Ectodermal cell (in vitro differentiated cells): ENCODE results near the gene WDR89. TPM values are rescaled to one million over a fixed set of nuclear protein-coding genes. Genes with fewer than 3 reads are reported as not detected.
A peak's percentile ranks its signal among the peaks of the same experiment; 100 is the strongest.

ENCODE experiments used
- H3K27ac ChIP-seq: 2 replicates; pipeline ENCODE4 v1.7.0; 2013; ENCODE audit warnings: mild to moderate bottlenecking, low read depth, low read length; ENCODE audit not compliant: insufficient read depth, poor library complexity, severe bottlenecking
- H3K27me3 ChIP-seq: 2 replicates; pipeline ENCODE4 v1.7.0; 2013; ENCODE audit warnings: mild to moderate bottlenecking, low read length; ENCODE audit not compliant: insufficient read depth, control insufficient read depth, poor library complexity, severe bottlenecking
- H3K36me3 ChIP-seq: one replicate; pipeline ENCODE4 v1.7.0; 2013; ENCODE audit warnings: low read length; ENCODE audit not compliant: control insufficient read depth, insufficient read depth
- H3K4me1 ChIP-seq: one replicate; pipeline ENCODE4 v1.7.0; 2013; ENCODE audit warnings: low read length; ENCODE audit not compliant: control insufficient read depth, insufficient read depth
- H3K4me3 ChIP-seq: 2 replicates; pipeline ENCODE4 v1.7.0; 2013; ENCODE audit warnings: low read depth, low read length, control low read depth; ENCODE audit not compliant: insufficient read depth
- H3K9me3 ChIP-seq: 2 replicates; pipeline ENCODE4 v1.7.0; 2013; ENCODE audit warnings: mild to moderate bottlenecking, low read length, moderate library complexity; ENCODE audit not compliant: control insufficient read depth
- WGBS, 2 experiments: methylation state at CpG; one replicate each; pipeline ENCODE4 v1.1.7; 2013; ENCODE audit warnings: missing lambda C conversion rate in 2 of 2; 5-methylcytosine and 5-hydroxymethylcytosine counted together
- polyA plus RNA-seq, 4 experiments: library from polyadenylated mRNA; stranded (reverse); fragments of 50-300 nt; gene quantifications; one replicate each; pipeline ENCODE4 v1.2.3, GENCODE V29; 2013

The WDR89 gene, protein sequence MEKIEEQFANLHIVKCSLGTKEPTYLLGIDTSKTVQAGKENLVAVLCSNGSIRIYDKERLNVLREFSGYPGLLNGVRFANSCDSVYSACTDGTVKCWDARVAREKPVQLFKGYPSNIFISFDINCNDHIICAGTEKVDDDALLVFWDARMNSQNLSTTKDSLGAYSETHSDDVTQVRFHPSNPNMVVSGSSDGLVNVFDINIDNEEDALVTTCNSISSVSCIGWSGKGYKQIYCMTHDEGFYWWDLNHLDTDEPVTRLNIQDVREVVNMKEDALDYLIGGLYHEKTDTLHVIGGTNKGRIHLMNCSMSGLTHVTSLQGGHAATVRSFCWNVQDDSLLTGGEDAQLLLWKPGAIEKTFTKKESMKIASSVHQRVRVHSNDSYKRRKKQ
- 25.8 TPM for polyA plus RNA-seq (2013, experiment 1 of 4)
- 23.3 TPM for polyA plus RNA-seq (2013, experiment 2 of 4)
- 17.0 TPM for polyA plus RNA-seq (2013, experiment 3 of 4)
- polyA plus RNA-seq (2013, experiment 4 of 4): 19.1 TPM

- peak within 1 kb of the TSS; percentile 46 for H3K4me3 ChIP-seq
- H3K27me3 ChIP-seq: no peaks in the 10 kb centered on the region
- H3K9me3 ChIP-seq: no peaks in the 10 kb centered on the region
- H3K27ac ChIP-seq: peak within 1 kb of the TSS; percentile 99
- WGBS, 2 experiments: 0% methylated on average over 60 of the region's 60 CpGs
- H3K4me1 ChIP-seq: no peaks in the 10 kb centered on the region
- peaks cover 5% of the 10 kb centered on the region for H3K36me3 ChIP-seq
Observed at GRCh38 chr14:63641473-63642228, at the start of gene WDR89. Gene WDR89 (minus strand): TSS chr14:63641871. CDS start chr14:63599942, 41,929 bp downstream.

DNA sequence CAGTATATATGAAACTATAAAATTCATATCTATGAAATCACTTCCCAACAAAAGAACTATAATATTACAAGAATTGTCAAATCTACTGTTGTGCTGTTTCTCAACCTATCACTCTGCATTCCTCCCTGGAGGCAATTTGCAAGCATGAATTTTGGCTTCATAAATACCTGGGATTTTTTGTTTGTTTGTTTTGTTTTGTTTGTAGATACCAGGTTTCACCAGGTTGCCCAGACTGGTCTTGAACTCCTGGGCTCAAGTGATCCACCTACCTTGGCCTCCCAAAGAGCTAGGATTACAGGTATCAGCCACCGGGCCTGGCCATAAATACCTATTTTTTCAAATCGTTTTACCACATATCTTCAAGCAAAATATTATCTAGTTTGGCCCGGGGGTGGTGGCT is 47.5 kb upstream of the WDR89 start:
- Histone ChIP-seq H3K4me3 (no peak overlapping the region), H3K36me3 (no peaks in the 10 kb centered on the region)
- WGBS, 2 experiments: 77 to 90% methylated on average over 3 of the region's 3 CpGs

DNA sequence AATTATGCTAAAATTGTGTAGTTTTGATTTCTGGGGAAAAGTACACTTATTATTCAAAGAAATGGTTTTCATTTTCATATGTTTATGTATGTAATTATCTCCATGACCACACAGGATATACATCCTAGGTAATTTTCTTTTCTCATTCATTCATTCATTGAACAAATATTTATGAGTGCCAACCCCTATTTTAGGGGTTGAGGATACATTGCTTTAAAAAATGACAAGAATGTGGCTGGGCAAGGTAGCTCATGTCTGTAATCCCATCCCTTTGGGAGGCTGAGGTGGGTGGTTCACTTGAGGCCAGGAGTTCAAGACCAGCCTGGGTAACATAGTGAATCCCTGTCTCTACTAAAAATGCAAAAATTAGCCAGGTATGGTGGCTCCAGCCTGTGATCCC is 45.3 kb upstream of the WDR89 start:
- H3K27me3 ChIP-seq: no peaks in the 10 kb centered on the region
- H3K4me3 ChIP-seq: no peak overlapping the region
- H3K4me1 ChIP-seq: no peaks in the 10 kb centered on the region
- H3K36me3 ChIP-seq: no peaks in the 10 kb centered on the region
- H3K27ac ChIP-seq: no peak overlapping the region
- H3K9me3 ChIP-seq: no peaks in the 10 kb centered on the region

More for the DNA sequence above, 47.5 kb upstream of the WDR89 start:
- no peaks in the 10 kb centered on the region for H3K4me1 ChIP-seq
- H3K27me3 ChIP-seq: no peaks in the 10 kb centered on the region
- no peaks in the 10 kb centered on the region for H3K9me3 ChIP-seq
- H3K27ac ChIP-seq: no peak overlapping the region

DNA sequence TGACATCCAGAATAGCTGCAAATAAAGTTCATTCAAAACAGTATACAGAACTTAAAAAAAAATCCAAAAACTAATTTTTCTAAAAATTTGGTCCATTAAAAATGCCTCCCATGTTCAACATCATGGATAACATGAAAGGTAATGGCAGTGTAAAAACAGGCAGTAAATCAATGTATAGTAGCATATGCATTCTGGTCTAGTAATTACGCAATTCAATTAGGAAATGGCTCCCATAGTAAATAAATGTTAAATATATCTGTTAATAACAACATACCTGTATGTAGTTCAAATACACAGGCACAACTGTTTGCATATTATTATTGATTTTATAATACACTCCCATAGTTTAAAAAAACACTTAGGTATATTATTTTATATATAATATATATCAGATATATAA is 43.7 kb upstream of the WDR89 start:
- no CpG with 5 or more reads among the region's 1 CpG for WGBS, 2 experiments
- no peak overlapping the region for H3K4me3 ChIP-seq
- no peak overlapping the region for H3K27ac ChIP-seq

GRCh38 chr14:63682727-63683593 is 41.3 kb upstream of the WDR89 start:
- Histone ChIP-seq H3K27me3 (no peaks in the 10 kb centered on the region), H3K36me3 (no peaks in the 10 kb centered on the region), H3K9me3 (no peaks in the 10 kb centered on the region), H3K4me3 (no peak overlapping the region), H3K4me1 (no peaks in the 10 kb centered on the region), H3K27ac (no peak overlapping the region)
- 90 to 96% methylated on average over 8 of the region's 9 CpGs for WGBS, 2 experiments

More for the DNA sequence above, 43.7 kb upstream of the WDR89 start:
- Histone ChIP-seq H3K36me3 (no peaks in the 10 kb centered on the region), H3K4me1 (no peaks in the 10 kb centered on the region), H3K27me3 (no peaks in the 10 kb centered on the region), H3K9me3 (no peaks in the 10 kb centered on the region)

DNA sequence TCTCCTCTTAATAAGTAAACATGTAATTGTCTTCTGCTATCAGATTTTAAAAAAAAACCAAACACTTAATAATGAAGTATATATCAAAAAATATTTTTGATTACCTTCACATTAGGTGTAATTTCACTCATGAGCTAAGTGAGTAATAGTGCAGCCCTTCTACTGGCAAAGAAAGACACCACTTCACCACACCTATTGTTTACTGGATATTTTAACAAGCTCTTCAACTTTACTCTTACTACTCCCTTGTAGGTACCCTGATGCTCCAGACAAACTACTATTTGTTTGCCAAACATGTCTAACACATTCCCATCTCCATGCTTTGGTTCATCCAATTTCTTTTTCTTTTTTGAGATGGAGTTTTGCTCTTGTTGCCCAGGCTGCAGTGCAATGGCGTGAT is 36.9 kb upstream of the WDR89 start:
- no peaks in the 10 kb centered on the region for H3K9me3 ChIP-seq
- H3K27me3 ChIP-seq: no peaks in the 10 kb centered on the region
- H3K4me1 ChIP-seq: no peaks in the 10 kb centered on the region
- H3K36me3 ChIP-seq: no peaks in the 10 kb centered on the region
- H3K4me3 ChIP-seq: no peak overlapping the region
- H3K27ac ChIP-seq: no peak overlapping the region
- WGBS, 2 experiments: 86 to 100% methylated on average over 1 of the region's 1 CpG

GRCh38 chr14:63677891-63678379 is 36.3 kb upstream of the WDR89 start:
- Histone ChIP-seq H3K4me3 (no peak overlapping the region), H3K27me3 (no peaks in the 10 kb centered on the region), H3K4me1 (no peaks in the 10 kb centered on the region), H3K36me3 (no peaks in the 10 kb centered on the region), H3K27ac (no peak overlapping the region), H3K9me3 (no peaks in the 10 kb centered on the region)
- WGBS, 2 experiments: 92 to 95% methylated on average over 3 of the region's 3 CpGs

- Histone ChIP-seq H3K4me1 (no peaks in the 10 kb centered on the region), H3K36me3 (no peaks in the 10 kb centered on the region), H3K9me3 (no peaks in the 10 kb centered on the region), H3K27me3 (no peaks in the 10 kb centered on the region), H3K4me3 (no peak overlapping the region), H3K27ac (no peak overlapping the region)
- WGBS, 2 experiments: 96 to 98% methylated on average over 3 of the region's 3 CpGs
Observed at GRCh38 chr14:63676615-63677014, 34.9 kb upstream of the WDR89 start.

- WGBS, 2 experiments: 86 to 87% methylated on average over 7 of the region's 7 CpGs
Observed at GRCh38 chr14:63673886-63674497, 32.3 kb upstream of the WDR89 start.

More at GRCh38 chr14:63673886-63674497, 32.3 kb upstream of the WDR89 start:
- Histone ChIP-seq H3K9me3 (no peaks in the 10 kb centered on the region), H3K27me3 (no peaks in the 10 kb centered on the region), H3K27ac (no peak overlapping the region), H3K4me1 (no peaks in the 10 kb centered on the region), H3K36me3 (no peaks in the 10 kb centered on the region), H3K4me3 (no peak overlapping the region)
